Measurements from ENCODE around the gene NAALADL2. TPM values are rescaled to one million over a fixed set of nuclear protein-coding genes. Genes with fewer than 3 reads are reported as not detected.

The NAALADL2 gene
- total and polyA plus RNA-seq, 2 of the 8 experiments (the other 6 are each of a cell fraction or from before 2014, with no cell fraction given), result 0.12 to 0.22 TPM

Small RNA genes within 50 kb of the gene (microRNA-seq; reads per million reads assigned to microRNA genes)
- 0 reads per million in 2 experiments for gene MIR4789 (ENCODE audit: borderline microRNAs expressed in 2 of 2, borderline number of aligned reads in 2 of 2, borderline replicate concordance in 1 of 2)

Small RNA genes within 50 kb of the gene (small RNA-seq; reads per million reads assigned to genes)
- gene MIR4789 (ENCODE audit: insufficient read depth), result not detected
- gene RNU4-91P (ENCODE audit: insufficient read depth), result not detected
- not detected for gene RNU6-1233P (ENCODE audit: insufficient read depth)
- not detected for gene RNU6-1317P (ENCODE audit: insufficient read depth)
